CD4-positive, alpha-beta memory T cell (primary cell): Measurements from ENCODE around the gene WFS1. TPM values are rescaled to one million over a fixed set of nuclear protein-coding genes. Genes with fewer than 3 reads are reported as not detected.
A peak's percentile ranks its signal among the peaks of the same experiment; 100 is the strongest.

Source experiments
- CTCF ChIA-PET: fragments of 350-600 bp; sonication (Branson Sonifier 250); formaldehyde crosslinking; loops from one replicate; lab custom pipeline; 2021; ENCODE audit warnings: inconsistent platforms; ENCODE audit not compliant: partially characterized antibody; lab: Charles Lee
- POLR2A ChIA-PET: fragments of 350-600 bp; sonication (Branson Sonifier 250); formaldehyde crosslinking; loops from one replicate; lab custom pipeline; 2021; ENCODE audit not compliant: partially characterized antibody; lab: Charles Lee
- DNase-seq, 5 donors: peaks; one replicate each; pipeline versions ENCODE4 v3.0.0 to v3.0.0-alpha.2; 2020 to 2022; ENCODE audit warnings: mixed read lengths in 1 of 5
- H3K27ac ChIP-seq: one replicate; pipeline ENCODE4 v1.7.0; 2013; ENCODE audit warnings: low read depth, low read length
- H3K27me3 ChIP-seq: 2 replicates; pipeline ENCODE4 v1.7.0; 2013; ENCODE audit warnings: mild to moderate bottlenecking, low read length, moderate library complexity; ENCODE audit not compliant: insufficient read depth
- H3K36me3 ChIP-seq: 2 replicates; pipeline ENCODE4 v1.7.0; 2013; ENCODE audit warnings: mild to moderate bottlenecking, low read length, moderate library complexity; ENCODE audit not compliant: insufficient read depth
- H3K4me1 ChIP-seq: 2 replicates; pipeline ENCODE4 v1.7.0; 2013; ENCODE audit warnings: mild to moderate bottlenecking, low read length, moderate library complexity; ENCODE audit not compliant: insufficient read depth
- H3K4me3 ChIP-seq, 2 donors: one replicate each; pipeline ENCODE4 v1.7.0; 2013; ENCODE audit warnings: low read length in 2 of 2, mild to moderate bottlenecking in 1 of 2
- H3K9me3 ChIP-seq, 2 donors: one replicate each; pipeline ENCODE4 v1.7.0; 2013; ENCODE audit warnings: low read length in 2 of 2, control low read depth in 1 of 2; ENCODE audit not compliant: control insufficient read depth in 1 of 2
- H3K27ac Mint-ChIP-seq, 7 donors: one replicate each; pipeline ENCODE4 v1.8.0; 2020 to 2021; ENCODE audit warnings: mixed read lengths in 7 of 7, mild to moderate bottlenecking in 6 of 7, inconsistent platforms in 3 of 7, moderate library complexity in 3 of 7
- H3K27me3 Mint-ChIP-seq, 2 donors: one replicate each; pipeline ENCODE4 v1.8.0; 2020 to 2021; ENCODE audit warnings: mixed read lengths in 2 of 2
- H3K36me3 Mint-ChIP-seq, 2 donors: one replicate each; pipeline ENCODE4 v1.8.0; 2020 to 2021; ENCODE audit warnings: mixed read lengths in 2 of 2, inconsistent platforms in 1 of 2, mild to moderate bottlenecking in 1 of 2
- H3K4me1 Mint-ChIP-seq, 4 donors: one replicate each; pipeline ENCODE4 v1.8.0; 2020 to 2021; ENCODE audit warnings: mixed read lengths in 4 of 4, mild to moderate bottlenecking in 1 of 4
- H3K4me3 Mint-ChIP-seq, 8 donors: one replicate each; pipeline ENCODE4 v1.8.0; 2020 to 2021; ENCODE audit warnings: mixed read lengths in 8 of 8, mild to moderate bottlenecking in 7 of 8, moderate library complexity in 6 of 8, inconsistent platforms in 3 of 8
- H3K9me3 Mint-ChIP-seq, 8 donors: one replicate each; pipeline ENCODE4 v1.8.0; 2020 to 2021; ENCODE audit warnings: mixed read lengths in 8 of 8, mild to moderate bottlenecking in 5 of 8, inconsistent platforms in 3 of 8, moderate library complexity in 1 of 8
- intact Hi-C: fragments of 100-400 bp; cut with micrococcal nuclease; formaldehyde crosslinking; loops from one replicate; pipeline ENCODE4 v1.15.1; 2023
- polyA plus RNA-seq, 2 donors: library from polyadenylated mRNA; unstranded; fragments of 300-500 nt; fragmentation: Illumina TruSeq; gene quantifications; one replicate each; pipeline ENCODE4 v1.2.3, GENCODE V29; 2021
- total RNA-seq, 2 experiments: library from RNA; stranded (reverse); gene quantifications; one replicate each; pipeline ENCODE4 v1.2.3, GENCODE V29; 2021

The WFS1 gene
- total and polyA plus RNA-seq, 4 experiments from 2014 or later = 2.6 to 5.5 (median 4.3) TPM

DNA sequence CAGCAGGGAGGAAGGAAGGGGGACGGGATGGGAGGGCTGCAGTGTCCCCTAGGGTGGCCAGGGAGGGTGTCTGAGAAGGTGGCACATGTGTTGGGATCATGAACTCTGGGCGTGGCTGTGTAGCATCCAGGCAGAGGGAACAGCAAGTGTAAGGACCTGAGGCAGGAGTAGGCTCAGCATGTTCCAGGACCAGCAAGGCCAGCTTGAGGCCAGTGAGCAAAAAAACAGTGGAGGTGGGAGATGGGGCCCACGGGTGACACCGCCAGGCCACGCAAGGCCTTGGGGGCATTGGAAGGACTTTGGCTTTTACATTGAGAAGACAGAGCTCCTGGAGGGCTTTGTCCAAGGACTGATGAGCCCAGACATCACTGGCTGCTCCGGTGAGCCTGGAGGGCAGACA is 16.5 kb upstream of the WFS1 start:
- ChIA-PET CTCF (interaction anchor here (1.1 to 12.0 kb wide), 4 partner anchors 8 to 74 kb away, joined by 3 to 374 read pairs (median 8); partner anchors contain the start of gene WFS1), POLR2A (no interaction called here)
- Histone ChIP-seq H3K27ac (no peak overlapping the region), H3K4me3 (no peak overlapping the region), H3K36me3 (no peaks in the 10 kb centered on the region), H3K4me1 (no peaks in the 10 kb centered on the region), H3K27me3 (no peaks in the 10 kb centered on the region), H3K9me3 (no peaks in the 10 kb centered on the region)
- H3K27ac Mint-ChIP-seq = no peak overlapping the region
- peaks cover 9 to 31% of the 10 kb centered on the region in 2 donors for H3K27me3 Mint-ChIP-seq
- intact Hi-C loops = no loop called here
- H3K9me3 Mint-ChIP-seq = peaks cover 0 to 3% (median 0%) of the 10 kb centered on the region in 8 donors
- H3K4me1 Mint-ChIP-seq = peaks cover 4 to 7% (median 6%) of the 10 kb centered on the region in 4 donors
- H3K4me3 Mint-ChIP-seq = no peak overlapping the region
- no peaks in the 10 kb centered on the region for H3K36me3 Mint-ChIP-seq
- DNase-seq = no peak

DNA sequence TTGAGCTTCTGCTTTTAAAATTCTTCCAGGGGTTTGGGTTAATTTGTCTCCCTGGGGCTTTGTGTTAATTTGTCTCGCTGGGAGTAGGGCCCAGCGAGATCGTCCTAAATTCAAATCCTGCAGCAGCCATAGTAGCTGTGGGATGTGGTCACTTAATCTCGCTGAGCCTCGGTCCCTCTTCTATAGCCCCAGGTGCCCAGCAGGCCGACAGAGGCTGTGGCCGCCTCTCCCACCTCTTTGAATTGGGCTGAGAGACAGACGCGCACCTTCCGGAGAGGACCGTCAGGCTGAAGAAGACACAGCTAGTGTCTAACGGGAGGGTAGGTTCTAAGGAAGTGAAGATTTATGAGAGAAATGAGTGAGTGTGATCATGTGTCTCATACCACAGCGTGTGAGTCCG is 15.7 kb upstream of the WFS1 start:
- peaks cover 0 to 3% (median 0%) of the 10 kb centered on the region in 8 donors for H3K9me3 Mint-ChIP-seq
- H3K9me3 ChIP-seq = no peaks in the 10 kb centered on the region
- ChIA-PET CTCF (interaction anchor here (0.9 to 12.0 kb wide), 4 partner anchors 9 to 73 kb away, joined by 3 to 374 read pairs (median 6); no protein-coding TSS in a partner anchor), POLR2A (no interaction called here)
- no peaks in the 10 kb centered on the region for H3K4me1 ChIP-seq
- H3K27ac Mint-ChIP-seq = no peak overlapping the region
- H3K27me3 ChIP-seq = no peaks in the 10 kb centered on the region
- H3K4me3 Mint-ChIP-seq = no peak overlapping the region
- no peaks in the 10 kb centered on the region for H3K36me3 Mint-ChIP-seq
- H3K4me3 ChIP-seq = no peak overlapping the region
- H3K27ac ChIP-seq = no peak overlapping the region
- intact Hi-C loops = no loop called here
- peaks cover 4 to 7% (median 6%) of the 10 kb centered on the region in 4 donors for H3K4me1 Mint-ChIP-seq
- H3K36me3 ChIP-seq = no peaks in the 10 kb centered on the region
- H3K27me3 Mint-ChIP-seq = peaks cover 9 to 25% of the 10 kb centered on the region in 2 donors
- no peak for DNase-seq

DNA sequence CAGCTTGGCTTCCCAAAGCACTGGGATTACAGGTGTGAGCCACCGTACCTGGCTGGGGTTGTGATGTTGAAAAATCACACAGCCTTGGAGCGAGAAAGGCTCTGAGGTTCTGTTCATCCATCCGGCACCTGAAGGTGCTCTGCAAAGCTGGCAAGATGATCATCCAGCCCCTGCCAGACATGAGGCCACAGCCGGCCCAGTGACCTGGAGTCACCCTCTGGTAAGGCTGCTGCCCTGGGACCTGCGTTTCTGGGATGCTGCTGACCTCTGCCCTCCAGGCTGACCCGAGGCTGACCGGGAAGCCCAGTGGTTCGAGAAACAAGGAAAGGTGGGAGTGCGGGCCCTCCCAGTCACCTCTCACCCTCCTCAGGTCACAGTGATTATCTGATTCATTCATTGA is 13.5 kb upstream of the WFS1 start:
- Mint-ChIP-seq H3K4me3 (no peak overlapping the region), H3K27me3 (peaks cover 13 to 26% of the 10 kb centered on the region in 2 donors), H3K9me3 (peaks cover 0 to 3% (median 0%) of the 10 kb centered on the region in 8 donors), H3K36me3 (no peaks in the 10 kb centered on the region), H3K27ac (no peak overlapping the region), H3K4me1 (peaks cover 0 to 4% (median 3%) of the 10 kb centered on the region in 4 donors)
- ChIA-PET CTCF (interaction anchor here (12.0 kb wide), 1 partner anchor 71 kb away, joined by 374 read pairs; no protein-coding TSS in a partner anchor), POLR2A (no interaction called here)
- Histone ChIP-seq H3K9me3 (no peaks in the 10 kb centered on the region), H3K27ac (no peak overlapping the region), H3K4me3 (no peak overlapping the region), H3K36me3 (no peaks in the 10 kb centered on the region), H3K27me3 (no peaks in the 10 kb centered on the region), H3K4me1 (no peaks in the 10 kb centered on the region)
- no peak for DNase-seq
- intact Hi-C loops = no loop called here

- peaks cover 0 to 4% (median 3%) of the 10 kb centered on the region in 4 donors for H3K4me1 Mint-ChIP-seq
- no peak overlapping the region for H3K4me3 ChIP-seq
- H3K27ac Mint-ChIP-seq = peak overlapping the region in 1 of 7 donors; percentile 12
- no peak for DNase-seq
- H3K27ac ChIP-seq = no peak overlapping the region
- H3K4me3 Mint-ChIP-seq = no peak overlapping the region
- POLR2A ChIA-PET = no interaction called here
- H3K27me3 ChIP-seq = no peaks in the 10 kb centered on the region
- H3K36me3 Mint-ChIP-seq = no peaks in the 10 kb centered on the region
- H3K9me3 Mint-ChIP-seq = peaks cover 0 to 3% (median 0%) of the 10 kb centered on the region in 8 donors
- H3K36me3 ChIP-seq = no peaks in the 10 kb centered on the region
- CTCF ChIA-PET = interaction anchor here (0.8 to 4.7 kb wide), 3 partner anchors 7 to 74 kb away, joined by 3 to 43 read pairs (median 3); no protein-coding TSS in a partner anchor
- intact Hi-C loops = no loop called here
- H3K4me1 ChIP-seq = no peaks in the 10 kb centered on the region
- H3K9me3 ChIP-seq = no peaks in the 10 kb centered on the region
- H3K27me3 Mint-ChIP-seq = peaks cover 21 to 26% of the 10 kb centered on the region in 2 donors
These were observed 12.2 kb upstream of the WFS1 start for GRCh38 chr4:6257247-6258025.

GRCh38 chr4:6258026-6258360 is 11.7 kb upstream of the WFS1 start:
- Histone ChIP-seq H3K36me3 (no peaks in the 10 kb centered on the region), H3K4me1 (no peaks in the 10 kb centered on the region), H3K27me3 (no peaks in the 10 kb centered on the region), H3K27ac (no peak overlapping the region), H3K4me3 (no peak overlapping the region), H3K9me3 (no peaks in the 10 kb centered on the region)
- H3K36me3 Mint-ChIP-seq = no peaks in the 10 kb centered on the region
- CTCF ChIA-PET = interaction anchor here (4.7 kb wide), 1 partner anchor 8 kb away, joined by 43 read pairs; no protein-coding TSS in a partner anchor
- peaks cover 0 to 4% (median 3%) of the 10 kb centered on the region in 4 donors for H3K4me1 Mint-ChIP-seq
- intact Hi-C loops = no loop called here
- peaks cover 21 to 26% of the 10 kb centered on the region in 2 donors for H3K27me3 Mint-ChIP-seq
- no peak overlapping the region for H3K27ac Mint-ChIP-seq
- POLR2A ChIA-PET = no interaction called here
- DNase-seq = no peak
- H3K9me3 Mint-ChIP-seq = peaks cover 0 to 3% (median 0%) of the 10 kb centered on the region in 8 donors
- no peak overlapping the region for H3K4me3 Mint-ChIP-seq

DNA sequence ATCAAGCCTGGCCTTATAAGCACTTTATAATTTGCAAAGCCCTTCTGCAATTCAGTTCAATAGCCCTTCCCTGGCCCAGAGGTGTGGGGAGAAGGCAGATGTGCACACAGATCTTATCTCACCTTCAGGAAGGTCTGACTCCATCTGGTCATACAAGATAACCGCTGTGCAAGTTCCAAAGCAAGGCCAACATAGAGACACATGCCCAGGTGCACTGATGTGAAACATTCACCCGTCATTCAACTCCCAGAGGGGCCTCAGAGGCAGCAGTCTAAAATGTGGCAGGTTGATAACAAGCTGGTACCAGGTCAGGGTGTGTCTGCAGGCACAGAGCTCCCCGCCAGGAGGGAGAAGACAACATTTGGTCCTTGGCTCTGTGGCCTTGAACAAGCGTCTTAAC is 10.9 kb upstream of the WFS1 start:
- H3K27me3 ChIP-seq = no peaks in the 10 kb centered on the region
- peaks cover 21 to 26% of the 10 kb centered on the region in 2 donors for H3K27me3 Mint-ChIP-seq

GRCh38 chr4:6259886-6260285 is 9.8 kb upstream of the WFS1 start:
- ChIA-PET CTCF (interaction anchor here (0.6 to 4.7 kb wide), 4 partner anchors 10 to 316 kb away, joined by 4 to 43 read pairs (median 4); no protein-coding TSS in a partner anchor), POLR2A (no interaction called here)
- Histone ChIP-seq H3K27ac (no peak overlapping the region), H3K4me3 (no peak overlapping the region), H3K36me3 (no peaks in the 10 kb centered on the region), H3K9me3 (no peaks in the 10 kb centered on the region), H3K4me1 (no peaks in the 10 kb centered on the region), H3K27me3 (no peaks in the 10 kb centered on the region)
- Mint-ChIP-seq H3K9me3 (peaks cover 0 to under 1% (median 0%) of the 10 kb centered on the region in 8 donors), H3K4me3 (no peak overlapping the region), H3K36me3 (no peaks in the 10 kb centered on the region), H3K27ac (no peak overlapping the region), H3K27me3 (peaks cover 19 to 21% of the 10 kb centered on the region in 2 donors), H3K4me1 (peaks cover 0 to 4% (median 3%) of the 10 kb centered on the region in 4 donors)
- no peak for DNase-seq
- intact Hi-C loops = no loop called here

More for the DNA sequence above, 10.9 kb upstream of the WFS1 start:
- H3K27ac ChIP-seq = no peak overlapping the region
- ChIA-PET CTCF (interaction anchor here (4.7 kb wide), 1 partner anchor 8 kb away, joined by 43 read pairs; no protein-coding TSS in a partner anchor), POLR2A (no interaction called here)
- H3K4me3 ChIP-seq = no peak overlapping the region
- H3K4me1 ChIP-seq = no peaks in the 10 kb centered on the region
- H3K27ac Mint-ChIP-seq = no peak overlapping the region
- intact Hi-C loops = no loop called here
- no peaks in the 10 kb centered on the region for H3K36me3 ChIP-seq
- H3K9me3 Mint-ChIP-seq = peaks cover 0 to 3% (median 0%) of the 10 kb centered on the region in 8 donors
- no peak overlapping the region for H3K4me3 Mint-ChIP-seq
- peaks cover 0 to 4% (median 3%) of the 10 kb centered on the region in 4 donors for H3K4me1 Mint-ChIP-seq
- no peaks in the 10 kb centered on the region for H3K36me3 Mint-ChIP-seq
- no peak for DNase-seq
- no peaks in the 10 kb centered on the region for H3K9me3 ChIP-seq
